ENCODE data around the gene UBXN10.

The UBXN10 gene

DNA sequence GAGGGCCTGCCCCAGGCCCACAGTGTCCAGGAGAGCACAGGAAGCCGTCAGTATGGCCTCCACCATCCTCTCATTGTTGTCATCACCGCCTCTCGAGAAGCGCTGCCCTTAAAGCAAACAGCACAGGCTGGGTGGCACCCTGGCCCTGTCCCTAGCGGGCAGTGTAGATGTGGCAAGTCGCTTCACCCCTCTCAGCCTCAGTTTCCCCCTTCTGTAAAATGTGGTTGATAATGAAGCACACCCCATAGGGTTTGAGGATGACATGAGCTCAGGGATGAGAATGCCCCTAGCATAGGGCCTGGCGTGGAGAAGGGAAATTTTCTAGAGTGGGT, 33.3 kb upstream of the UBXN10 start:
- DNase-seq = no peak

DNA sequence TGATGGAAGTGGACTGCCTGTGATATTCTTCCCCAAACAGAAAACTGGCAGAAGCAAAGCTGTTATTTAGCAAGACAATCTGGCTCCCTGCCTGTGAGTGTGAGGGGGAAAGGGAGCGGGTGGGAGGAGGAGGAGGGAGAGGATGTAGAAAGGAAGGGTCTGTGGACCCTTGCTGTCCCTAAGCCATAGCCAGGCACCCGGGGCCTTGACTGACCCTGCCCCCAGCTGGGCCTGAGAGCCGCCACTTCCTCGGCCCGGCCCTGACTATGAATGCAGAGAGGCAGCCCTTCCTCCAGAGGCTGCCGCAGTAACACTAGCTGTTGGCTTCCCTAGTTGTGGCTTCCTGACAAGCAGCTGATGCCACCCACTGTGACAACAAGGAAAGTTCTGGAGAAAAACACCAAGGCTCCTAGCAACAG, 32.9 kb upstream of the UBXN10 start:
- no peak for DNase-seq

DNA sequence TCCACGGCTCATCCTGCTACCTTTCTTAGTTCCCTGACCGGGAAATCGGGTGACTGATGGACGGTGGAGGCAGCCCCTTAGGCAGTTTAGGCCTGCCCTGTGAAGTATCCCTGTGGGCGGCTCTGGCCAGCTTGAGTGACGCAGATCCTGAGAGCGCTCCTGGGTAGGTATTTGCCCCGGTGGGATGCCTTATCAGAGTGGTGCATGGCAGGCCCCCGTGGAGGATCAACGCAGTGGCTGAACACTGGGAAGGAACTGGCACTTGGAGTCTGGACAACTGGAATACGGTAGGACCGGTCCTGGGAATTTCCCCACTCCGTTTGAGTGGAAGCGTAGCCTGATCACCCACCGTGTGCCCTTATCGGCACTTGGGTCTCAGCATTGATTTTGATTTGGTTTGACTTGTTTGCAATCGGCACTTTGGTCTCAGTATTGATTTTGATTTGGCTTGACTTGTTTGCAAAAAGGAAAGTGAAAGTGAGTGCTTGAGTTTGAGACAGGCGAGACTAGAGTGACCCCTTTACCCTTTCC, 31.5 kb upstream of the UBXN10 start:
- DNase-seq = peak; percentile 30

DNA sequence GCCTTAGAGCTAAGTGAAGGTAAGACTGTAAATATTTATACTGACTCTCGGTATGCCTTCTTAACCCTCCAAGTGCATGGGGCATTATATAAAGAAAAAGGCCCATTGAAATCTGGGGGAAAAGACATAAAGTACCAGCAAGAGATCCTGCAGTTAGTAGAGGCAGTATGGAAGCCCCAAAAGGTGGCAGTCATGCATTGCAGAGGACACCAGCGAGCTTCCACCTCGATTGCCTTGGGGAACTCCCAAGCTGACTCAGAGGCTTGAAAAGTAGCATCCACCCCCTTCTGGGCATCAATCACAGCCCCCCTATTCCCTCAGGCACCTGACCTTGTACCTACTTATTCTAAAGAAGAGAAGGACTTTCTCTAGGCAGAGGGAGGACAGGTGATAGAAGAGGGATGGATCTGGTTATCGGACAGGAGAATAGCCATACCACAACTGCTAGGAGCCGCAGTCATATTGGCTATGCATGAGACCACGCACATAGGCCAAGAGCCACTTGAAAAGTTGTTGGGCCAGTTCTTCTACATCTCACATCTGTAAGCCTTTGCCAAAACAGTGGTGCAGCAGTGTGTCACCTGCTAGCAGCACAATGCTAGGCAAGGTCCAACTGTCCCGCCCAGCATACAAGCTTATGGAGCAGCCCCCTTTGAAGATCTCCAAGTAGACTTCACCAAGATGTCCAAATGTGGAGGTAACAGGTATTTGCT, 27.4 kb upstream of the UBXN10 start:
- DNase-seq = no peak

DNA sequence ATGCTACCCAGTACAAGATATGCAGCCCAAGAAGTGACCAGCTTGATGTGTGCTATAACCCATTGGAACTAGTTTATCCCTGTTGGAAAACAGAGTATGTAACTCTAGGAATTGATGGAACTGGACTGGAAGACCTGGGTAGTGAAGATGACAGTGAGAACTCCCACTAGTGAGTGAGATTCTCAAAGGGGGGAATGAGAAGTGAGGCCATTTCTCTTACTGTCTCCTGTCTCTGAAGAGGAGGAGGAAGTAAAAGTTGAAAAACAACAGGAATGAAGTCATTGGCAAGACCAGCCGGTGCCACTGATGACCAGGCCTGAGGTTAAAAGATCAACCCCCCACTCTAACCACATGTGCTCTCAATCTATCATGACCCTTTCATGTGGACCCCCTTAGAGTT, 25.9 kb upstream of the UBXN10 start:
- peak; percentile 46 for DNase-seq

DNA sequence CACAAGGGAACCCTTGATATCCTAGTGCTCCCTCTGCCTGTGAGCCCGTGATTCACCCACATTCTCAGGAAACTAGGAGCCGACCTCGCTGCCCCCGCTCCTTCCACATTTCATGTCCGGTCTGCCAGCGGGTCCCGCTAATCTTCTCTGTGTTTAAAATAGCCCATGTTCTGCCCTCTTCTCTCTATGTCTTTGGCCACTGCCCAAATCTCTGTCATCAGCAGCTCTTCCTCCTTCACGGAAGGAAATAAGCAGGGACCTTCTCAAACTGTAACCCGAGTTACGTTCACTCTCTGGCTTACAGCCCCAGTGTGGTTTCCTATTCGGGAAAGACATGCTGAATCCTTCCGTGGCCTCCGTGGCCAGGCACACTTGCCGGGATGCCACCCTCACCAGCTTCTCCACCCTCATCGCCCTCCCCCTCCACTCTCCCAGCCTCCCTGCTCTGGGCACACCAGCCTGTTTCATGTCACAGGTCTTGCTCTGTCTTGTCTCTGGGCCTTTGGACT, 21.1 kb upstream of the UBXN10 start:
- no peak for DNase-seq

DNA sequence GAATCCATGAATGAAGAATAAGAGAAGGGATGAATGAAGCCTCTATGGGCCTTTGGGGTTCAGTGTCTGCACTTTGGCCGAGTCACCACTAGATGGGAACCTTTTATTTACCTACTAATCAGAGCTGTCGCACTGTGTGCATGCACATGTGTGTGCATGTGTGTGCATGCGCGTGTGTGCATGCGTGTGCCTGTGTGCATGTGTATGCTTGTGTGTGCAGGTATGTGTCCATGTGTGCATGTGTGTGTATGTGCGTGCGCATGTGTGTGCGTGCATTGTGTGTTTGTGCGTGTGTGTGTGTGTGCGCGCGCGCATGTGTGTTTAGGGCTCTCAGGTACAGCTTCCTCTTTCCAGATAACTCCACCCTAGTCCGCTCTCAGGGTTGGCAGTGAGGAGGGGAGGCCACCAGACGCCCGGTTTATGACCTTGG, 20.4 kb upstream of the UBXN10 start:
- DNase-seq = peak; percentile 61

DNA sequence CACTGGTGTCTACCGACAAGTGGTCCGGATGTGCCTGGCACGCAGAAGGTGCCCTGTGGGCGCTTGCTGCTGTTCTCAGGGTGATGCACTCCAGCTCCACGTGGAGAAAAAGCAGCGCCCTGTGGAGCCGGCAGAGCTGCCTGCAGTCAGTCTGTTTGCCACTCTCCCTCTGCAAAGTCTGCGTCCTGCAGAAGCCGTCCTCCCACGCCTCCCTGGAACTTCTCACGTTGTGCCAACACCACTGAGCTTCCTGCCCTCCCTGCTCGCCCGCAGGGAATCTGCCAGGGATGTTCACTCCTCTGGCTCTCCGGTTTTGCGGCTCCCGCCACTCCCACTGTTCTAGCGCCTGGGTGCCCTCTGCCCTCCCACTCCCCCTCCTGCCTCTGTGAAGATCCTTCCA, 19.8 kb upstream of the UBXN10 start:
- DNase-seq = no peak

DNA sequence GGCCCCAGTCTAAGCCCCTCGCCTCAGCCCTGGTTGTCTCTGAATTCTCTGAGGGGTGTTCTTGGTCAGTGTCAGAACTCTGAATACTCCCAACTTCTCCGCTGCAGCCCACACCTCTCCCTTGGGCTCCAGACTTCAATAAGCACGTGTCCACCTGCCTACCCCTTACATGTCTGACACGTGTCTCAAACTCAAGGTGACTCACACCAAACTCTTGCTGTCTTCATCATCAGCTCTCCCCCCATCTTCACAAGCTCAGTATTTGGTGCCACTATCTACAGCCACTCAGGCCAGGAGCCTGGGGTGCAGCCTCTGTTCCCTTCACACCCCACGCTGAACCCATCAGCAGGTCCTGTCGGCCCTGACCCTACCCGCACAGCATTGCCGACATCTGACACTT, 18.8 kb upstream of the UBXN10 start:
- no peak for DNase-seq

DNA sequence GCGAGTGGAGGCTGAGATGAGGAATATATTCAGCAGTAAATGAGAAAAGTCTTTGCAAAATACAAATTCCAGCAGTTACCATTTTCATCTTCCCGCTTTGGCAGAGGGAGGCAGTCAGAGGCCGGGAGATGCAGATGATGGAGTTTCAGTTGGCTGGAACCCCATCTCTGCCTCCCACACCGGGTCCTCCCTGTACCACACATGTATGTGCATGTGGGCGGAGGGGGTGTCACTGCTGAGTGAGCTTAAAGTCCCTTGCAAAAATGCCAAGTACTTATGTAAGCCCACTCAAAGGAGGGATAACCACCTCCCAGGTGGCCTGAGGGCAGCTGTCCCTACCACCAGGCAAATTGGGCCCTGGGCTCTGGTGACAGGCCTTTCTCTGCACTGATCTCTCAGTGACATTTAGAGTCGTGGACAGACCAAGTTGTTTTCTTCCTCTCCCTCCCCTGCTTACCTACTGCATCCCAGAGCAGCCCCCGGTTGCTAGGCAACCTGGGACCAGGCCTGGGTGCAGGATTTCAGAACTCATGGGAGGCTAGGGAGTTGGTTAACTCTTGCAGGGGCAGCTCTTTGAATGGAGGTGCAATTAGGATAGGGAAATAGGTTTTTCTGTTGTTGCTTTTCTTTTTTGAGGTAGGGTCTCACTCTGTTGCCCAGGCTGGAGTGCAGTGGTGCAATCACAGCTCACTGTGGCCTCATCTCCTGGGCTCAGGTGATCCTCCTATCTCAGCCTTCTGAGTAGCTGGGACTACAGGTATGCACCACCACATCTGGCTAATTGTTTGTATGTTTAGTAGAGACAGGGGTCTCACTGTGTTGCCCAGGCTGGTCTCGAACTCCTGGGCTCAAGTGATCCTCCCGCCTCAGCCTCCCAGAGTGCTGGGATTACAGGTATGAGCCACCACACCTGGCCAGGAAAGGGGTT, 17.1 kb upstream of the UBXN10 start:
- DNase-seq = no peak

DNA sequence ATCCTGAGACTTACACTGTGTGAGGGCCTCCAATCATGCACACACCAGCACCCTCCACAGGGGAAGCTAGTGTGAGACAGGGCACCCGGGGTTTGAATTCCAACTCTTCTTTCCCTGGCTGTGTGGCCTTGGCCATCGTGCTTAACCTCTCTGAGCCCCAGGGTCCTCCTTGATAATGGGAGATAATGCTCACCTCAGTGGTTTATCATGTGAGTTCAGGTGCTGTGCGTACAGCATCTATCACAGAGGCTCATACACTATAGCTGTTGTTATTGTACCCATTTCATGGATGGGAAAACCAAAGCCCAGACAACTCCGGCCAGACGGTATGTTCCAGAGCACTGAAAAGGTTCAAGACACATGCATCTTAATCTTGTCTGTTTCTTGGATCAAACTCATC, 16.0 kb upstream of the UBXN10 start:
- DNase-seq = no peak

DNA sequence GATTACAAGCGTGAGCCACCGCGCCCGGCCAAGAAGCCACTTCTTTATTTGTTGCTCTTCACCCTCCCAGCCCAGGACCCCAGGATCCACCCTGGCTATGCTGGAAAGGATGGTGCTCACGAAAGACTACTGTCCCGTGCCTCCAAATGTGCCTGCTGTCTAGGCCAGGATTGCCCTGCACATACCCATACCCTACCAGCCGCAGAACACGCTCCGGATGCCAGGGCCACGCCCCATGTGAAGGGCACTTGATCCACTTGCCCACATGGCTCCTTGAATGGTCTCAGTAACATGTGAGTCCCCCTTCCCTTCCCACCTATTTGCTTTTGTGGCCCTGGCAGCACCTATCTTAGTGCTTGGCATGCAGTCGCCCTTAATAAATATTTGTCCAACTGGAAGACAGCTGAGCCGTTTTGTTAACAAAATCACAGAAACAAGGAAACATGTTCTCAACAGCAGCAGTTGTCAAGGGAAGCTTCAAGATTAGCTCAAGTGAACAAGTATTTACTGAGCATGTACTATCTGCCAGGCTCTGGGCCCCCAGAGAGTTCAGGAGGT, 13.8 kb upstream of the UBXN10 start:
- no peak for DNase-seq

DNA sequence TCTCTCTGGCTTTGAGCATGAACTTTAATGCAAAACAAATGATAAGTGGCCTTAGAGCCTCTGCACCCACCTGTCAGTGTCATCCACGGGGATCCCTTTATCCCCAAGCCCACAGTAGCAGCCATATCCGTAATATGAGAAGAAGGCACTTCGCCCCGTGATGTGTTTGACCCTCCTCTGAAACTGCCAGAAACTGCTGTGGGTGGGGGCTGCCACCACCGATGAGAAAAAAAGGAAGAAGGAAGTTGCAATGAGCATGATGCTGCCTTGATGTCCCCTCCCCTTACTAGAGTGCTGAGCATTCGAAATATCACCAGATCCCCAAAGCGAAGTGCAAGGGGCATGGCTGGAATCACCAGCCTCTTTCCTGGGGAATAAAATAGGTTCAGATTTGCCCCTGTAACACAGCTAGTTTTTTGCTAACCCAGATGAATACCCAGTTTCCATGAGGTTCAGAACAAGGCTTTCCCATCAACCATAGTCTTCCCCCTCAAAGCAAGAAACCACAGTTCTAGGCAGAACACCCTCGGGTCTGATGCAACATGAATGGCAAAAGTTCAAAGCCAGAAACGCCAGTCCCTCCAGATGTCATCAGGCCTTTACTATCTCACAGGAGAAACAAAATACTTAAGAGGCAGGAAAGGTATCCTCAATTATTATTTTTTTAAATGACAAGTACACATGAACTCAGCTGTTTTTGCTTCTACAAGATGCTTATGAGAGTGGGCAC, 10.8 kb upstream of the UBXN10 start:
- peak; percentile 44 for DNase-seq

DNA sequence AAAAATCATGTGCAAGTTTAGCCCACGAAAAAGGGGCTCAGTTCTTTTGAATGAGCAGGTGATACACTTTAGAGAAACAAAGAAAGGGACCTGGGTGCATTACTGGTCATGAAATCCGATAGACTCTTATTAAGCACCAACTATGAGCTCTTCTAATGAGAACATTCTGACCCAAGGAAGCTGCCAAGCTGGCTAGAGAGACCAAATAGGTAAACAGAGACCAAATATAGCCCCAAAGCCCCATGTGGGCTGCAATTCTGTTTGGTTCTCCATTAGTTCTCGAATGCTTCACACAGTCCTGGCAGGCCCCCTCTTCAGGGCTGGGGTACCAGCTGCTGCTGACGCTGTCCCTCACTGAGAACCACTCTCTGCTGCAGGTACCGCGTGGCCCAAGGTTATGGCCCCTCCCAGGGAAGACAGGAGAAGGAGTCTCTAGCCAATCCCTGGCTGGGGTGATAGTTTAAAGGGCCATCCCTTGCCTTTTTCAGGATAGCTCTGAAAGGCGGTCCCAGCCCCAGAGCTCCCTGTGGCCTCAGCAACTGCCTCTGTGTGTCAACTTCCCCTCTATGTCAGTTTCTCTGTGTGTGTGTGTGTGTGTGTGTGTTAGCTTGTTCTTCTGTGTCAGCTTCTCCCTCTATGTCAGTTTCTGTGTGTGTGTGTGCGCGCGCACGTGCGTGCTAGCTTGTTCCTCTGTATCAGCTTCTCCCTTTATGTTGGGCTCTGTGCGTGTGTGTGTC, 7.1 kb upstream of the UBXN10 start:
- no peak for DNase-seq

DNA sequence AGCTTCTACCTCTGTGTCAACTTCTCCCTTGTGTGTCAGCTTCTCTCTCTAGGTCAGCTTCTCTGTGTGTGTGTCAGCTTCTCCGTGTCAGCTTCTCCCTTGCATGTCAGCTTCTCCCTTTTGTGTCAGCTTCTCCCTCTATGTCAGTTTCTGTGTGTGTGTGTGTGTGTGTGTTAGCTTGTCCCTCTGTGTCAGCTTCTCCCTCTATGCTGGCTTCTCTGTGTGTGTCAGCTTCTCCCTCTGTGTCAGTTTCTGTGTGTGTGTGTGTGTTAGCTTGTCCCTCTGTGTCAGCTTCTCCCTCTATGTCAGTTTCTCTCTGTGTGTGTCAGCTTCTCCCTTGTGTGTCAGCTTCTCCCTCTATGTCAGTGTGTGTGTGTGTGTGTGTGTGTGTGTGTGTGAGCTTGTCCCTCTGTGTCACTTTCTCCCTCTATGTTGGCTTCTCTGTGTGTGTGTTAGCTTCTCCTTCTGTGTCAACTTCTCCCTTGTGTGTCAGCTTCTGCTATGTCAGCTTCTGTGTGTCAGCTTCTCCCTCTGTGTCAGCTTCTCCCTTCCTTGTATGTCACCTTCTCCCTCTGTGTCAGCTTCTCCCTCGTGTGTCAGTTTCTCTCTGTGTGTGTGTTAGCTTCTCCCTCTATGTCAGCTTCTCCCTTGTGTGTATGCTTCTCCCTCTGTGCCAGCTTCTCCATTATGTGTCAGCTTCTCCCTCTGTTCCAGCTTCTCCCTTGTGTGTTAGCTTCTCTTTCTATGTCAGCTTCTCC, 6.3 kb upstream of the UBXN10 start:
- no peak for DNase-seq

DNA sequence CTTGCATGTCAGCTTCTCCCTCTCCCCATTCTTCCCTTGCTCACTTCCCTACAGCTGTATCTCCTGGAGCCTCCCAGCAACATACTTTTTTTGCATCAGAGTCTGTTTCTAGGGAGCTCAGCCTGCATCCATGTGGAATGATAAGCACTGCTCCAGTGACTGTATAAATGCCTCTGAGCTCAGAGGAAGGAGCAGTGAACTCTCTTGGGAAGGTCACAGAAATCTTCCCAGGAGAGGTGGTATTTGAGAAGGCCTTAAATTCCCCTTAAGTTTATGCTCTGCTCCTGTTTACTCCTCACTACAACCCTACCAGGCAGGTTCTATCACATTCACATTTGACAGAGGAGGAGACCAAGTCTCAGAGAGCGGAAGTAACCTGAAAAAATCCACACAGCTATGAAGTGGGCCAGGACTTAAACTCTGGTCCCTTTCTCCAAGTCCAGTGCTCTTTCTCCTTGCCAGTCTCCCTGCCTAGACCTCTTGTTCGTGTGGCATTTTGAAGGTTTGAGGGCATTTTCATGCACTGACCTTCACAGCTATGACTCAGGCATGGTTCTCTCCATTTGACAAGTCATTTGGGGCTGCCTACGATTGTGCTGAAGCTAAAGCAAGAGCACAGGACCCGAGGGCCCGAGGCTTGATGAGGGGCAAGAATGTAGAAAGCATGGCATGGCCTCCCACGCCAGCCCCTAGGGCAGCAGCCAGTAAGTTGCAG, 5.6 kb upstream of the UBXN10 start:
- no peak for DNase-seq

DNA sequence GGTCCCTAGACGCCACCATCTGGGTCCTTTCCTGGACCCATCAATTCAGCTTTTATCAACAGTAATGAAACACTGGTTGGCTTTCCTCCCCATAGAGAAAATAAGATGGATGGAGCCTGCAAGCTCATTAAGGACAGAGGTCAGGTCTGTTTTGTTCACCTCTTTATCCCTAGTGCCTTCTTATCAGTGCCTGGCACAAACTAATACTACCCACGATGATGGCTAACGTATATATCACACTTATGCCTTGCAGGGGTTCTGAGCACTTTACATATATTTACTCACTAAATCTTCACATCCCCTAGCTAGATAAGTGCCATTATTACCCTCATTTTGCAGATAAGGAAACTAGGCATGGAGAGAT, 5.1 kb upstream of the UBXN10 start:
- DNase-seq = no peak

DNA sequence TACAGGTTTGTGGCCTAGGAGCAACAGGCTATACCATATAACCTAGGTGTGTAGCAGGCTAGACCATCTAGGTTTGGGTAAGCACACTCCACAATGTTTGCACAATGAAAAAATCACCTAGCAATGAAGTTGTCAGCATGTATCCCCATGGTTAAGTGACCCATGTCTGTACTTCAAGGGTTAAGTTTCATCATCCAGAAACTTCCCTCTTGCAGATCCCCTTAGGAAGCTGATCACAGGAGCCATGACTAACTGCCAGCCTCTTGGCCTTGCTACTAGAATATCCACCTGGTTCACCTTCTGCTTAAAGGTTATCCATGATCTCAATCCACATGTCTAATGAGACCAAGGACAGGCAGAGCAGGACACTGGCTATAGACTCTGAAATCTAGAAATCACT, 3.5 kb upstream of the UBXN10 start:
- no peak for DNase-seq

DNA sequence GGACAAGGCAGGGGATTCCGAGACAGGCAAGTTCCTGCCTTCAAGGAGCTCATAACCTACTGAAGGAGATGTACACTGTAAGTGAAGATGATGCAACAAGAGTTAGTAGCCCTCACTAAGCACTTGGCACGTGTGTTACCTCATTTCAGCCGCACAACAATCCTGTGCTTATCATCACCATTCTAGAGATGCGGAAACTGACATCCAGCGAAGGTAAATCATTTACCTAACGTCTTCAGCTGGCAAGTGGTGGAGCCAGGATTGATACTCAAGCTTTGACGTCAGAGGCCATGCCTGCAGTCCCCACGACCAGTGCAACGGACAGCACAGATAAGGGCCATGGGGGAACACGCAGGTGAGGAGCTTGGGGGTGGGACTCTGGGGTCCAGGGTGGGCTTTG, 2.9 kb upstream of the UBXN10 start:
- DNase-seq = no peak

DNA sequence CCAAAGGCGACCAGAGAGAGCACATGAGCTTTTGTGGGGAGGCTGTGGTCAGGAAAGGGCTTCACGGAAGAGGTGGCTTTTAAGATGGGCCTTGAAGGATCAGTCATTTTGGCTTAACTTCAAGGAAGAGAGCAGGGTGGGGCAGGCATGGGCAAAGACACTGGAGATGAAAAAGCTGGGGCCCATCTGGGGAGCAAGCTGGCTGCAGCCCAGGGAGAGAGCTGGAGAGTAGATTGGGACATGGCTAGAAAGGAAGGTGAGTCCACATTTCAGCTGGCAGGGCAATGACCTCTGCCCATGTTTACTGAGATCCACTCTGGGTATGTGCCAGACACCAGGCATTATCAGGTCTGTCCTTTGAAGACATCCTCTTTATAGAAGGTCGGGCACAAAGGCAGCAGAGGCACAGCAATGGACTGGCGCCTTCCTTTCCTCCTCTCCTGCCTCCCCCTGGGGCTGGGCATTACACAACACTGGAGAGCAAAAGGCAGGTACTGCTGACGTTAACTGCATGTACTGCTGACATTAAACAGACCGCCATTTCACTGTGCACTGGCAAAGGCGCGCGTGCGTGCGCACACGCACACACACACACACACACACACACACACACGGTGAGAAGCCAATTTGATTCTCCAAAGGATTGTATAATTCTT, 2.2 kb upstream of the UBXN10 start:
- DNase-seq = no peak
